DOHH2 (cell line): ENCODE measurements around the gene PES1.

Experiments used
- H3F3A ChIP-seq: fragments of 200-600 bp; sonication (generic), shearing (Covaris generic); 2 replicates; pipeline ENCODE4 v1.6.0; 2016; ENCODE audit warnings: antibody characterized with exemption, mild to moderate bottlenecking; ENCODE audit not compliant: control insufficient read depth, insufficient read depth
- H3K27ac ChIP-seq: fragments of 200-600 bp; sonication (generic); 2 replicates; pipeline ENCODE4 v1.5.1; 2014; ENCODE audit warnings: low read depth, mild to moderate bottlenecking, low read length, moderate library complexity
- H3K27me3 ChIP-seq: fragments of 200-600 bp; sonication (generic); 2 replicates; pipeline ENCODE4 v1.6.1; 2014; ENCODE audit warnings: mild to moderate bottlenecking, low read length, mixed read lengths; ENCODE audit not compliant: control insufficient read depth
- H3K36me3 ChIP-seq: fragments of 200-600 bp; sonication (generic); 2 replicates; pipeline ENCODE4 v1.6.1; 2014; ENCODE audit warnings: mild to moderate bottlenecking, low read length, moderate library complexity, mixed read lengths; ENCODE audit not compliant: control insufficient read depth
- H3K4me1 ChIP-seq: fragments of 200-600 bp; sonication (generic); 2 replicates; pipeline ENCODE4 v1.6.1; 2014; ENCODE audit warnings: mild to moderate bottlenecking, low read length, mixed read lengths; ENCODE audit not compliant: control insufficient read depth
- H3K4me2 ChIP-seq: fragments of 200-600 bp; sonication (generic); 2 replicates; pipeline ENCODE4 v1.6.0; 2014; ENCODE audit warnings: mild to moderate bottlenecking, low read length, moderate library complexity
- H3K4me3 ChIP-seq: fragments of 200-600 bp; sonication (generic); 2 replicates; pipeline ENCODE4 v1.5.1; 2014; ENCODE audit warnings: mild to moderate bottlenecking, low read length, mixed read lengths
- H3K79me2 ChIP-seq: fragments of 200-600 bp; sonication (generic); 2 replicates; pipeline ENCODE4 v1.6.1; 2014; ENCODE audit warnings: mild to moderate bottlenecking, low read length, mixed read lengths; ENCODE audit not compliant: control insufficient read depth
- H3K9me2 ChIP-seq: fragments of 200-600 bp; sonication (generic); replicated peaks from 2 replicates; pipeline ENCODE4 v1.6.1; 2014; ENCODE audit warnings: mild to moderate bottlenecking, low read length, mixed read lengths; ENCODE audit not compliant: control insufficient read depth
- H3K9me3 ChIP-seq: fragments of 200-600 bp; sonication (generic); 2 replicates; pipeline ENCODE4 v1.6.1; 2014; ENCODE audit warnings: antibody characterized with exemption, low read length, mixed read lengths; ENCODE audit not compliant: control insufficient read depth, insufficient read depth
- H4K20me1 ChIP-seq: fragments of 200-600 bp; sonication (generic); 2 replicates; pipeline ENCODE4 v1.6.0; 2014; ENCODE audit warnings: low read depth, mild to moderate bottlenecking, antibody characterized with exemption, low read length, moderate library complexity; ENCODE audit not compliant: control insufficient read depth, insufficient read depth
- CTCF ChIP-seq: fragments of 200-600 bp; sonication (generic); IDR thresholded peaks from one replicate; pipeline ENCODE4 v1.5.1; 2014; ENCODE audit warnings: antibody characterized with exemption, mild to moderate bottlenecking, low read depth, low read length; ENCODE audit not compliant: poor library complexity, severe bottlenecking
- EZH2phosphoT487 ChIP-seq: fragments of 200-600 bp; sonication (generic); IDR thresholded peaks from 2 replicates; pipeline ENCODE4 v1.6.1; 2017; ENCODE audit warnings: borderline replicate concordance, mild to moderate bottlenecking, antibody characterized with exemption, low read length, moderate library complexity, mixed read lengths

The PES1 gene

GRCh38 chr22:30605449-30606110 lies 13.9 kb upstream of the PES1 start:
- TF ChIP-seq EZH2phosphoT487 (no peak), CTCF (peak; percentile 89)
- peak overlapping the region; percentile 37 for H3K4me3 ChIP-seq
- H3K27ac ChIP-seq: no peak overlapping the region

GRCh38 chr22:30604723-30605122 lies 13.0 kb upstream of the PES1 start:
- Histone ChIP-seq H3K27me3 (no peaks in the 10 kb centered on the region), H4K20me1 (no peaks in the 10 kb centered on the region), H3F3A (peaks cover 2% of the 10 kb centered on the region; the same call in 1 of the 2 replicates), H3K9me2 (no peaks in the 10 kb centered on the region), H3K27ac (no peak overlapping the region), H3K4me2 (no peak overlapping the region), H3K36me3 (no peaks in the 10 kb centered on the region), H3K4me1 (peaks cover 48% of the 10 kb centered on the region), H3K9me3 (no peaks in the 10 kb centered on the region), H3K4me3 (no peak overlapping the region), H3K79me2 (no peaks in the 10 kb centered on the region)
- TF ChIP-seq CTCF (no peak), EZH2phosphoT487 (no peak)

More at GRCh38 chr22:30605449-30606110, 13.9 kb upstream of the PES1 start:
- H3K79me2 ChIP-seq: no peaks in the 10 kb centered on the region
- peaks cover 2% of the 10 kb centered on the region; the same call in 1 of the 2 replicates for H3F3A ChIP-seq
- peak overlapping the region; percentile 70 for H3K4me2 ChIP-seq
- peaks cover 51% of the 10 kb centered on the region for H3K4me1 ChIP-seq
- no peaks in the 10 kb centered on the region for H4K20me1 ChIP-seq
- H3K9me3 ChIP-seq: no peaks in the 10 kb centered on the region
- no peaks in the 10 kb centered on the region for H3K27me3 ChIP-seq
- H3K36me3 ChIP-seq: no peaks in the 10 kb centered on the region
- no peaks in the 10 kb centered on the region for H3K9me2 ChIP-seq

- peaks cover 2% of the 10 kb centered on the region; the same call in 1 of the 2 replicates for H3F3A ChIP-seq
- H3K79me2 ChIP-seq: no peaks in the 10 kb centered on the region
- no peaks in the 10 kb centered on the region for H3K27me3 ChIP-seq
- H3K4me1 ChIP-seq: peaks cover 38% of the 10 kb centered on the region
- no peaks in the 10 kb centered on the region for H3K9me2 ChIP-seq
- no peaks in the 10 kb centered on the region for H3K9me3 ChIP-seq
- H3K36me3 ChIP-seq: no peaks in the 10 kb centered on the region
- no peak overlapping the region for H3K4me3 ChIP-seq
- H3K4me2 ChIP-seq: no peak overlapping the region
- H4K20me1 ChIP-seq: no peaks in the 10 kb centered on the region
- TF ChIP-seq EZH2phosphoT487 (no peak), CTCF (no peak)
- no peak overlapping the region for H3K27ac ChIP-seq
Measured at GRCh38 chr22:30603801-30604200, 12.1 kb upstream of the PES1 start.
